ENCODE data around the gene SLC7A1. TPM values are rescaled to one million over a fixed set of nuclear protein-coding genes. Genes with fewer than 3 reads are reported as not detected.

Gene SLC7A1
- total RNA-seq, 1 donor = 28.1 TPM

DNA sequence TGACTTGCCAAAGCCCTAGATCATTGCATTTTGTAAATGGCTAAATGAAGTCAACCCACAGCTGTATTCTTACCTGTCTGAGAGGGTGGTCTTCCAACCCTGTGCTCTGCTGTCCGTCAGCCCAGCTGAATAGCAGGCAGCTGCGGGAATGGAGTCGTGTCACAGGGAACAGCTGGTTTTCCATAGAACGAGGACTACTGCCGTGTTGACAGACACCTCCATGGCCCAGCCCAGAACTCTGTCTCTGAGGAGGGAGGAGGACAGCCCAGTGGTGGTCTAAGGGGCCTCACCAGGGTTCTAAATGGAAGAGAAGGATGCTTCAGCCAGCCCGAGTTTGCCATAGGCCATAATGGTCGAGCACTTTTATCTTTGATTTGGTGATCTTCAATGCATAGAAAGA lies 110.7 kb downstream of the SLC7A1 start:
- DNase-seq (ENCODE audit: low read depth) = no peak
- no peak overlapping the region for H3K4me3 ChIP-seq (ENCODE audit: low read depth, low read length)
- TF ChIP-seq, protein P1, sequence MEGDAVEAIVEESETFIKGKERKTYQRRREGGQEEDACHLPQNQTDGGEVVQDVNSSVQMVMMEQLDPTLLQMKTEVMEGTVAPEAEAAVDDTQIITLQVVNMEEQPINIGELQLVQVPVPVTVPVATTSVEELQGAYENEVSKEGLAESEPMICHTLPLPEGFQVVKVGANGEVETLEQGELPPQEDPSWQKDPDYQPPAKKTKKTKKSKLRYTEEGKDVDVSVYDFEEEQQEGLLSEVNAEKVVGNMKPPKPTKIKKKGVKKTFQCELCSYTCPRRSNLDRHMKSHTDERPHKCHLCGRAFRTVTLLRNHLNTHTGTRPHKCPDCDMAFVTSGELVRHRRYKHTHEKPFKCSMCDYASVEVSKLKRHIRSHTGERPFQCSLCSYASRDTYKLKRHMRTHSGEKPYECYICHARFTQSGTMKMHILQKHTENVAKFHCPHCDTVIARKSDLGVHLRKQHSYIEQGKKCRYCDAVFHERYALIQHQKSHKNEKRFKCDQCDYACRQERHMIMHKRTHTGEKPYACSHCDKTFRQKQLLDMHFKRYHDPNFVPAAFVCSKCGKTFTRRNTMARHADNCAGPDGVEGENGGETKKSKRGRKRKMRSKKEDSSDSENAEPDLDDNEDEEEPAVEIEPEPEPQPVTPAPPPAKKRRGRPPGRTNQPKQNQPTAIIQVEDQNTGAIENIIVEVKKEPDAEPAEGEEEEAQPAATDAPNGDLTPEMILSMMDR (IDR thresholded peaks at IDR 0.05; ENCODE audit: insufficient read depth, low read depth, low read length) = no peak

GRCh38 chr13:29484236-29484635 lies 111.3 kb downstream of the SLC7A1 start:
- no peak for DNase-seq (ENCODE audit: low read depth)
- no peak overlapping the region for H3K4me3 ChIP-seq (ENCODE audit: low read depth, low read length)
- TF ChIP-seq, protein P1 (IDR thresholded peaks at IDR 0.05; ENCODE audit: insufficient read depth, low read depth, low read length) = no peak

- TF ChIP-seq, protein P1 (IDR thresholded peaks at IDR 0.05; ENCODE audit: insufficient read depth, low read depth, low read length) = no peak
- no peak overlapping the region for H3K4me3 ChIP-seq (ENCODE audit: low read depth, low read length)
- no peak for DNase-seq (ENCODE audit: low read depth)
Observed at GRCh38 chr13:29483623-29484022, 111.9 kb downstream of the SLC7A1 start.

DNA sequence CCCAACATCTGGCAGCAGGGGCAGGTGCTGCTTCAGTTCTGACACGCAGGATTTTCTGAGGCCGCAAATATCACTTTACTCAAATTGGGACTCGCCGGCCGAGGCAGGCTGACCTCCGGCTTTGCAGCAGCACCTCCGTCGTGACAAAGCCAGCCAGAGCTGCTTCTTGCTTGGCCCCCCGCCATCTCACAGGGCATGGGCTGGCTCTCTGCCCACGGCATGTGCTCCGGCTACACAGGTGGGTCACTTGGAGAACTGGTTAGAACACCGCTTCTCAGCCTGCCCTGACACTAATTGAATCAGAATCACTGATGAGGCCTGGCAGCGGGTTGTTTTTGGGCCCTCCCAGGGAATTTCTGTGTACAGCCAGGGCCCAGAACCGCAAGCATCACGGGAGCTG lies 112.3 kb downstream of the SLC7A1 start:
- H3K4me3 ChIP-seq (ENCODE audit: low read depth, low read length) = no peak overlapping the region
- TF ChIP-seq, protein P1 (IDR thresholded peaks at IDR 0.05; ENCODE audit: insufficient read depth, low read depth, low read length) = no peak
- no peak for DNase-seq (ENCODE audit: low read depth)

- DNase-seq (ENCODE audit: low read depth) = no peak
- no peak overlapping the region for H3K4me3 ChIP-seq (ENCODE audit: low read depth, low read length)
- TF ChIP-seq, protein P1 (IDR thresholded peaks at IDR 0.05; ENCODE audit: insufficient read depth, low read depth, low read length) = no peak
Observed at GRCh38 chr13:29482504-29482903, 113.0 kb downstream of the SLC7A1 start.

DNA sequence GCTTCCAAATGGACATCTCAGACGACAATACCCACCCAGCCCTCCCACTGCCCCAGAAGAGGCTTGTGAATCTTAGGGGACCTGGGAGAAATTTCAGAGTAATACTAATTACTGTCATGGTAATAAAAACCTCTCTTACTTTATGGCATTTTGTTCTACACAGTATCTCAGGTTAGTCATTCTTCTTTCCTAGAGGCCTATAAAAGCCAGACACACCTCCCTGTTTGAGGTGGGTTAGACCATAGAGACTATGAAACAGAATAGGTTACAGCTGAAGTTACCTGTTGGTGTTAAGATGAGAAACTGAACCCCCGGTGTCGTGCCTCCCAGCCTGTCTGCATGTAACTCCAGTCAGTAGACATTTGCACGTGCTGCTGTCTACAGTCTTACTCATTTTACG lies 113.9 kb downstream of the SLC7A1 start:
- H3K4me3 ChIP-seq (ENCODE audit: low read depth, low read length) = no peak overlapping the region
- TF ChIP-seq, protein P1 (IDR thresholded peaks at IDR 0.05; ENCODE audit: insufficient read depth, low read depth, low read length) = no peak
- no peak for DNase-seq (ENCODE audit: low read depth)

GRCh38 chr13:29480893-29481525 lies 114.5 kb downstream of the SLC7A1 start:
- no peak for DNase-seq (ENCODE audit: low read depth)
- TF ChIP-seq, protein P1 (IDR thresholded peaks at IDR 0.05; ENCODE audit: insufficient read depth, low read depth, low read length) = no peak
- no peak overlapping the region for H3K4me3 ChIP-seq (ENCODE audit: low read depth, low read length)

Measured in fibroblast of villous mesenchyme (primary cell).